Esophagus (tissue), 2 donors: ENCODE measurements around the gene SSTR5. TPM values are rescaled to one million over a fixed set of nuclear protein-coding genes. Genes with fewer than 3 reads are reported as not detected.

Experiments
- H3K27ac ChIP-seq, 2 donors: one replicate each; pipeline ENCODE4 v1.5.1; 2013; ENCODE audit warnings: low read depth in 2 of 2, mild to moderate bottlenecking in 2 of 2, inconsistent platforms in 1 of 2, low read length in 1 of 2, moderate library complexity in 1 of 2
- H3K27me3 ChIP-seq, 2 donors: one replicate each; pipeline ENCODE4 v1.6.1; 2013; ENCODE audit warnings: low read length in 2 of 2, control low read depth in 1 of 2, mild to moderate bottlenecking in 1 of 2; ENCODE audit not compliant: insufficient read depth in 2 of 2, control insufficient read depth in 1 of 2
- H3K36me3 ChIP-seq, 2 donors: one replicate each; pipeline ENCODE4 v1.6.1; 2013; ENCODE audit warnings: low read length in 1 of 2; ENCODE audit not compliant: control insufficient read depth in 2 of 2, insufficient read depth in 2 of 2
- H3K4me1 ChIP-seq, 2 donors: one replicate each; pipeline ENCODE4 v1.6.1; 2013; ENCODE audit warnings: low read length in 1 of 2; ENCODE audit not compliant: control insufficient read depth in 2 of 2, insufficient read depth in 2 of 2
- H3K4me3 ChIP-seq, 2 donors: one replicate each; pipeline ENCODE4 v1.5.1; 2013; ENCODE audit warnings: low read length in 2 of 2, mild to moderate bottlenecking in 2 of 2, low read depth in 1 of 2, moderate library complexity in 1 of 2
- H3K9me3 ChIP-seq, 2 donors: one replicate each; pipeline ENCODE4 v1.6.1; 2013; ENCODE audit warnings: mild to moderate bottlenecking in 2 of 2, low read depth in 1 of 2, low read length in 1 of 2, moderate library complexity in 1 of 2; ENCODE audit not compliant: control insufficient read depth in 2 of 2, insufficient read depth in 1 of 2
- WGBS, 2 donors: extraction: QIAGEN DNeasy Blood & Tissue Kit; methylation state at CpG; one replicate each; pipeline ENCODE4 v1.1.7; 2013; 5-methylcytosine and 5-hydroxymethylcytosine counted together
- polyA plus RNA-seq, 2 donors: library from polyadenylated mRNA; stranded (reverse); fragments of 200-250 nt; gene quantifications; one replicate each; pipeline ENCODE4 v1.2.3, GENCODE V29; 2013
- donor health status: healthy with polysubstance abuse.
- donor health status: Bipolar disorder and iron deficiency.

The SSTR5 gene
- polyA plus RNA-seq, 2 donors, result 0.05 TPM; not detected in 1

GRCh38 chr16:1124291-1124690 is 51.7 kb downstream of the SSTR5 start:
- WGBS, 2 donors, result 79 to 84% methylated on average over 18 of the region's 18 CpGs
- H3K36me3 ChIP-seq, result no peaks in the 10 kb centered on the region
- no peaks in the 10 kb centered on the region for H3K27me3 ChIP-seq
- no peaks in the 10 kb centered on the region for H3K9me3 ChIP-seq
- no peak overlapping the region for H3K4me3 ChIP-seq
- H3K27ac ChIP-seq, result no peak overlapping the region
- H3K4me1 ChIP-seq, result no peaks in the 10 kb centered on the region

DNA sequence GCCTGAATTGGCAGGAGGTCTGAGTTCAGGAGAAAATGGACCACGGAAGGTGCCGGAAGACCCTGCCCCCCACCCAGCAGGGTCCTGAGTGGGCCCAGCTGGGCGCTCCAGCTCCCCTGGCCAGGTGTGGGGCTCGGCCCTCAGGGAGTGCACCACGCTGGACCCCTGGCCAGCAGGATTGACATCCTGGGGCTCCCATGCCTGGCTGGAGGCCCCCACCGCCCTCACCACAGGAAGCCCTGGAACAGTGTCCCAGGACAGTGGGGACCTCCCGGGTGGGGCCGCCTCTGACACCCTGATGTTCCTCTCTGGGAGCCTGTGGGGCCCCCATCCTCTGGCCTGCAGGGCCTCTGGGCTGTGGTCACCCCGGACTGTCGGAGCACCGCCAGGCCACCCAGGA is 52.2 kb downstream of the SSTR5 start:
- Histone ChIP-seq H3K9me3 (no peaks in the 10 kb centered on the region), H3K4me1 (no peaks in the 10 kb centered on the region), H3K27ac (no peak overlapping the region), H3K36me3 (no peaks in the 10 kb centered on the region), H3K27me3 (no peaks in the 10 kb centered on the region), H3K4me3 (no peak overlapping the region)
- WGBS, 2 donors, result 86 to 88% methylated on average over 11 of the region's 11 CpGs

DNA sequence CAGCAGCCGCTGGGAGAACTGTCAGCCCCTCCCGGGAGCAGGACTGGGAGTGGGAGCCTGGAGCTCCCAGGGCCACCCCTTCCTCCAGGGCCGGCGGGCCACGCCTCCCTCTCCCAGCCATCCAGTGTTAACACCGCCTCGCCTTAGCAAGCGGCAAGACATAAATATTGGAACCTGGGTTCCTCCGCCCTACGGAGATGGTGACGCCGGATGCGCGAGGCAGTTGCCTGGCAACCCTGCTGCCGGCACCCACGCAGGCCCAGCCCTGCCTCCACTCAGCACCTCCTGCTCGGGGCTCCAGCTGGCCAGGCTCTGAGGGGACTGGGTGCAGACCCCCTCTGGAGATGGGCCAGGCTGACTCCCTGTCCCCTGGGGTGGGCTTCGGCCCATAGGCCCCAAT is 52.9 kb downstream of the SSTR5 start:
- Histone ChIP-seq H3K27me3 (no peaks in the 10 kb centered on the region), H3K9me3 (no peaks in the 10 kb centered on the region), H3K27ac (no peak overlapping the region), H3K4me1 (no peaks in the 10 kb centered on the region), H3K4me3 (no peak overlapping the region), H3K36me3 (no peaks in the 10 kb centered on the region)
- WGBS, 2 donors, result 11 to 29% methylated on average over 18 of the region's 18 CpGs

DNA sequence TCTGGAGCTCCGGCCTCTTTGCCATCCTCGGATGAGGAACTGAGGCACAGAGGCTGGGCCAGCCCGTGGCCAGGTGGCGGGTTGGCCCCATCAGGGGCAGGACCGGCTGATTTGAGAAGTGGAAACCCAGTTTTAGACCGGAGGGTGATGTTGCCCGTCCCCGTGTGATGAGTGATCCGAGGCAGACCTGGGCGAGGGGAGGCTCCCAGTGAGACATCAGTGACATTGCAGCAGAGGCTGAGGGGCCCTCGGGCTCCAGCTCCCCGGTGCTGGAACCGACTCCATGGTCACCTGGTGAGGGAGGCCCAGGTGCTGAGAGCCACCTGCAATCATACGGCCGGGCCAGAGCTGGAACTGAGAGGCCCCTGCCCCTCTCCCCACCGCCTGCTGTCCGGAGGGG is 53.5 kb downstream of the SSTR5 start:
- no peak overlapping the region for H3K27ac ChIP-seq
- H3K36me3 ChIP-seq, result no peaks in the 10 kb centered on the region
- no peak overlapping the region for H3K4me3 ChIP-seq
- 45 to 48% methylated on average over 17 of the region's 17 CpGs for WGBS, 2 donors
- no peaks in the 10 kb centered on the region for H3K4me1 ChIP-seq
- H3K27me3 ChIP-seq, result no peaks in the 10 kb centered on the region
- no peaks in the 10 kb centered on the region for H3K9me3 ChIP-seq

DNA sequence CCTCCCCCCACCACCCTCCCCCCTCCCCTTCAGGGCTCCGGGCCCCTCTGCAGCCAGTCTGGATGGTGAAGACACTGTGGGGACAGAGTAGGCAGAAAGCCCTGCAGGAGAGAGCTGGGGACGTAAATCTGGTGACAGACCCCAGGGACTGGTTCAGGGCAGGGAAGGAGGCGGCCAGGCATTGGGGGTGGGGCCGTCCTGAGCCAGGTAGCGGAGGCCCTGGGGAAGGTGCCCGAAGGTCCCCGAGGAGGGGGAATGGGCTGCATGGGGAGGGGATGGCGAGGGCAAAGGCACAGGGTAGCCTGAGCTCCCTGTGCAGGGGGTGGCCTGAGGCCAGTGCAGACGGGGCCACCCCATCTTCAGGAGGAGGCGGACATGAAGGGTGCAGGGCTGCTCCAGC is 54.0 kb downstream of the SSTR5 start:
- WGBS, 2 donors, result 38 to 46% methylated on average over 7 to 10 of the region's 10 CpGs
- Histone ChIP-seq H3K27ac (no peak overlapping the region), H3K4me3 (no peak overlapping the region), H3K4me1 (no peaks in the 10 kb centered on the region), H3K36me3 (no peaks in the 10 kb centered on the region), H3K27me3 (no peaks in the 10 kb centered on the region), H3K9me3 (no peaks in the 10 kb centered on the region)

DNA sequence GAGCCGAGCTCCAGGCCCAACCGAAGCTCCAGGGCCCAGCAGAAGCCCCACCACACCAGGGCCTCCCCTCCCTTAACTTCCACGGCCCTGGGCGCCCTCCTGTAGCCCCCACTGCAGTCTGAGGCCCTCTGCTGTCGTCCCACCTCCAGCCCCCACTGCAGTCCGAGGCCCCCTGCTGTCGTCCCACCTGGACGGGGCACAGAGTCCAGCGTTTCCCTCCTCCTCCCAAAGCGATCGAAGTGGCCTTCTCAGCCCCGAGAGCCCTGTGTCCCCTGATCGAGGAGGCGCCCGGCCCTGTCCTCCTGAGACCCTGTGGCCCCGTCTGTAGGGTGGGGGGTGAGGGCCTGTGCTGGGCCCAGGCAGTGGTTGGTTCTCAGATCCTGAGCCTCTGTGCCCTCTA is 54.6 kb downstream of the SSTR5 start:
- no peaks in the 10 kb centered on the region for H3K27me3 ChIP-seq
- no peaks in the 10 kb centered on the region for H3K4me1 ChIP-seq
- H3K4me3 ChIP-seq, result no peak overlapping the region
- H3K27ac ChIP-seq, result no peak overlapping the region
- no peaks in the 10 kb centered on the region for H3K9me3 ChIP-seq
- 48 to 49% methylated on average over 14 to 16 of the region's 16 CpGs for WGBS, 2 donors
- no peaks in the 10 kb centered on the region for H3K36me3 ChIP-seq

DNA sequence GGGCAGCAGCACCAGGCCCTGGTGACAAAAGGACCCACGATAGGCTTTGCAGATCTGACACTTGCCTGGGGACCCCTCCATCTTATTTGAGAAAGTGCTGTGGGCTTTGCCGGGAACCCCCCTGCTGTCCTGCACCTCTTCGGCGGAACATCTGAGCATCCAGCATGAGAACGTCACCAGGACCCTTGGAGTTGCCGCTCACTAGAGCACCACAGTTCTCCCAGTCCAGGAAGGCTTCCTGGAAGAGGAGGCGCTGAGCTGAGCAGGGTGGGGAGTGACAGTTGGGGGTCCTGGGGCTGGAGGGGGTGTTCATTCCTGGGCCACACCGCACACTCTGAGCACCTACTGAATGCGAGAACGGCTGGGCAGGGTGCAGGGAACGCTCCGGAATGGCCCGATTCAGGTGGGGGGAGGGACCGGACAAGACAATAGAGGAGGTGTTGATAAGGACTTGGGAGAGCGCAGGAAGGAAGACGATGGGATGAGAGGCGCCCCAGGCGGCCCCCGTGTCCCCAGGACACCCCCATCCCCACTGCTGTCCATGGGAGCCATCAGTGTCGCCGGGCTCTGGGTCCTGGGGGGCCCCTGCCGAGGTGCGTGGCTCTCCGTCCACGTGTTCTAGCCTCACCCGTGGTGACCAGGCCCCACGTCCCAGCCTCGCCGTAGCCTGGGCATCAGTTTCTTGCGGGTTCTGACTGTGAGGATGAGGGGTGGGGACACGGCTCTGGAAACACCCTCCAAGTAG is 55.6 kb downstream of the SSTR5 start:
- WGBS, 2 donors, result 84 to 87% methylated on average over 31 of the region's 31 CpGs
- no peaks in the 10 kb centered on the region for H3K36me3 ChIP-seq
- no peak overlapping the region for H3K27ac ChIP-seq
- H3K4me1 ChIP-seq, result no peaks in the 10 kb centered on the region
- no peaks in the 10 kb centered on the region for H3K27me3 ChIP-seq
- H3K9me3 ChIP-seq, result no peaks in the 10 kb centered on the region
- no peak overlapping the region for H3K4me3 ChIP-seq

DNA sequence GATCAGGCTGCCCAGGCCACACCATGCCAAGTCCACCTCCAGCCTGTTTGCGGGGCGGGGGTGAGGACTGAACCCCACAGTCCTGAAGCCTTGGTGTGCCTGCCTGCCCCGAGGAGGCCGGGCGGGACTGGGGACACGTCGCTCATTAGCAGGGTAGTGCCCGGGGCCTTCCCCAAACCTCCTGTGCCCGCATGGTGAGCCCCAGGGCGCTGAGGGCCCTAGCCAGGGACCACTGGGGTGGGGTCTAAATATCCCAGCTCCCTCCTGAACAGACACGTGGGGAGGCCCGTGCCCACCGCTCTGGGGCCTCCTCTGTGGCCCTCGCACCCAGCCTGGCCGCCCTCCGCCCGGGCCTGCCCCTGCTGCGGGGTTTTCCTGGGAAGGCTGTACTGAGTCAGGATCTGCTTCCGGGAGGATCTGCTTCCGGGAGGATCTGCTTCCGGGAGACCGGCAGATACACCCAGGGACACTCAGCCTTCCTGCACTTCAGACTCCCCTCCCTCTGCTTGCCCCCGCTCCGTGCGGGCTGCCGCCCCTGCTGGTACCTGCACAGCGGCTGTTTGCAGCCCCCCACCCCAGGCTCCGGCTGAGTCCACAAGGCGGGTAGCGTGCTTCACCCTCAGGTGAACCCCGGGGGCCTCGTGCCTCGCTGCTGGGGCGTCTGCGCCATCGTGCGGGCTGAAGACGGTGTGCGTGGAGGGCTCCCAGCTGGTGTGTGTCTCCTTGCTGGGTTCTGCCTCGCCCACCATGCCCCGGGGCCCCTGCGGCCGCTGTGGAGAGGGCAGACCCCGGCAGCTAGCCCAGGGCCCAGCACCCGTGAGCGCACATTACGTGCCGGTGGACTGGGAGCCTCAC is 56.8 kb downstream of the SSTR5 start:
- H3K4me1 ChIP-seq, result no peaks in the 10 kb centered on the region
- H3K9me3 ChIP-seq, result no peaks in the 10 kb centered on the region
- no peaks in the 10 kb centered on the region for H3K36me3 ChIP-seq
- no peak overlapping the region for H3K4me3 ChIP-seq
- H3K27ac ChIP-seq, result no peak overlapping the region
- H3K27me3 ChIP-seq, result no peaks in the 10 kb centered on the region
- 87 to 90% methylated on average over 41 to 48 of the region's 48 CpGs for WGBS, 2 donors

GRCh38 chr16:1130382-1130781 is 57.8 kb downstream of the SSTR5 start:
- Histone ChIP-seq H3K4me1 (no peaks in the 10 kb centered on the region), H3K36me3 (no peaks in the 10 kb centered on the region), H3K4me3 (no peak overlapping the region), H3K27me3 (no peaks in the 10 kb centered on the region), H3K9me3 (no peaks in the 10 kb centered on the region), H3K27ac (no peak overlapping the region)
- WGBS, 2 donors, result 84 to 88% methylated on average over 8 of the region's 8 CpGs
